ENCODE measurements around the gene CABP7. TPM values are rescaled to one million over a fixed set of nuclear protein-coding genes. Genes with fewer than 3 reads are reported as not detected.
A peak's percentile ranks its signal among the peaks of the same experiment; 100 is the strongest.

The CABP7 gene
- total and polyA plus RNA-seq, 2 of the 13 experiments (the other 11 are each of a cell fraction or from before 2014, with no cell fraction given), result 0.08 TPM; not detected in 1

- no peak for TF ChIP-seq TRAFD1 (CRISPR knock-in tag; IDR thresholded peaks at IDR 0.05; ENCODE audit: borderline replicate concordance)
- no peak for TF ChIP-seq PLRG1 (conservative IDR thresholded peaks at IDR 0.05)
- peak; percentile 87; the same call in 1 of the 2 replicates for TF ChIP-seq TEF (CRISPR knock-in tag; IDR thresholded peaks at IDR 0.05)
- TF ChIP-seq NFIB (CRISPR knock-in tag; IDR thresholded peaks at IDR 0.05; ENCODE audit: borderline replicate concordance), result no peak
- no peak for TF ChIP-seq PCBP2 (optimal IDR thresholded peaks at IDR 0.05; ENCODE audit: low read depth, low read length, poor library complexity, severe bottlenecking)
- TF ChIP-seq FOXA3 (CRISPR knock-in tag; IDR thresholded peaks at IDR 0.05), result peak; percentile 58
- TF ChIP-seq ZNF563 (CRISPR knock-in tag; IDR thresholded peaks at IDR 0.05), result peak; percentile 84; the same call in 1 of the 2 replicates
- TF ChIP-seq ZNF225 (CRISPR knock-in tag; IDR thresholded peaks at IDR 0.05), result peak; percentile 42; the same call in 1 of the 2 replicates
- 0 out of 2 replicates have a peak, but pooled peaks have one; percentile 51 for TF ChIP-seq ZFAT (CRISPR knock-in tag; conservative IDR thresholded peaks at IDR 0.05)
- no peak for TF ChIP-seq AGO1 (IDR thresholded peaks at IDR 0.05; ENCODE audit: low read depth, low read length, poor library complexity, severe bottlenecking)
- TF ChIP-seq ZNF510 (CRISPR knock-in tag; IDR thresholded peaks at IDR 0.05; ENCODE audit: low read depth), result no peak
- no peak for TF ChIP-seq MNT (IDR thresholded peaks at IDR 0.05)
- peak; percentile 97; the same call in 1 of the 2 replicates for TF ChIP-seq SP140L (CRISPR knock-in tag; IDR thresholded peaks at IDR 0.05; ENCODE audit: borderline replicate concordance)
- TF ChIP-seq POLR2A (IDR thresholded peaks at IDR 0.05; ENCODE audit: insufficient read depth in 1 of 2, low read depth in 2 of 2, low read length in 2 of 2), result no peak
- peak; percentile 72; the same call in 1 of the 2 replicates for TF ChIP-seq ZNF709 (CRISPR knock-in tag; IDR thresholded peaks at IDR 0.05)
- 0 out of 2 replicates have a peak, but pooled peaks have one; percentile 24 for TF ChIP-seq ARID3A (IDR thresholded peaks at IDR 0.05; ENCODE audit: low read depth, low read length)
- TF ChIP-seq ZSCAN30 (CRISPR knock-in tag; IDR thresholded peaks at IDR 0.05), result peak; percentile 80; the same call in 1 of the 2 replicates
- peak; percentile 99 for TF ChIP-seq WIZ (CRISPR knock-in tag; IDR thresholded peaks at IDR 0.05)
- no peak for TF ChIP-seq ZNF609 (CRISPR knock-in tag; IDR thresholded peaks at IDR 0.05; ENCODE audit: borderline replicate concordance)
These were observed 2.8 kb upstream of the CABP7 start (continued) for GRCh38 chr22:29716814-29717545.
